K562 (cell line): ENCODE measurements around the gene RNU1-4. TPM values are rescaled to one million over a fixed set of nuclear protein-coding genes. Genes with fewer than 3 reads are reported as not detected.
A peak's percentile ranks its signal among the peaks of the same experiment; 100 is the strongest.
"Not testable (repeated sequence)": the region's sequence is repeated elsewhere in the genome, so short reads cannot be mapped to it uniquely, and the experiment has no call there.

Source experiments
- ATAC-seq: fragments of 200-7000 bp; cut with Tn5 transposase; 3 replicates; pipeline ENCODE4 v1.9.1; 2020; ENCODE audit warnings: moderate library complexity
- BruUV-seq: library from RNA; stranded (reverse); fragments of 400-500 nt; replicated peaks from 2 replicates; lab custom pipeline; 2021; lab: Mats Ljungman, UMichigan
- CTCF ChIA-PET: fragments of 300-600 bp; formaldehyde crosslinking; extraction: SDS; loops from one replicate; lab custom pipeline; 2021; ENCODE audit warnings: low intra/inter-chr PET ratio; lab: Yijun Ruan, JAX
- POLR2A ChIA-PET: fragments of 300-600, 350-650 bp; sonication (Branson Sonifier 250); formaldehyde crosslinking; extraction: SDS; loops from one replicate; lab custom pipeline; 2021; ENCODE audit warnings: antibody characterized with exemption, inconsistent platforms; lab: Yijun Ruan, JAX
- DNase-seq, 4 experiments: peaks; one replicate each; pipeline versions ENCODE4 v3.0.0 to v3.0.0-alpha.2; 2011 to 2018; ENCODE audit warnings: low spot score in 3 of 4, mixed read lengths in 3 of 4; ENCODE audit errors: extremely low read depth in 1 of 4
- FAIRE-seq: peaks from 2 replicates; lab custom pipeline; 2011; peaks lifted over from hg19 to GRCh38; lab: Jason Lieb, UNC
- H2AFZ ChIP-seq: 2 replicates; pipeline ENCODE4 v1.6.0; 2011; ENCODE audit warnings: low read depth, low read length, control low read depth, inconsistent platforms
- H3K27ac ChIP-seq: fragments of 200-600 bp; 3 replicates; pipeline ENCODE4 v1.8.0; 2011; ENCODE audit warnings: low read depth, mild to moderate bottlenecking, control low read depth, inconsistent platforms, low read length, moderate library complexity, mixed read lengths; ENCODE audit errors: extremely low read depth
- H3K27me3 ChIP-seq, 2 experiments: fragments of 300-600 bp in 1 of 2; 2 replicates in 1 of 2; 3 replicates in 1 of 2; pipeline versions ENCODE4 v1.6.0 to v1.8.0; 2011; ENCODE audit warnings: inconsistent platforms in 2 of 2, low read length in 2 of 2, mild to moderate bottlenecking in 1 of 2, mixed read lengths in 1 of 2, moderate library complexity in 1 of 2; ENCODE audit not compliant: control insufficient read depth in 2 of 2, insufficient read depth in 2 of 2
- H3K36me3 ChIP-seq: fragments of 300-600 bp; 3 replicates; pipeline ENCODE4 v1.8.0; 2011; ENCODE audit warnings: mild to moderate bottlenecking, low read length, inconsistent platforms; ENCODE audit not compliant: control insufficient read depth, insufficient read depth
- H3K4me1 ChIP-seq, 2 experiments: fragments of 200-600 bp in 1 of 2; replicated peaks in 1 of 2; 2 replicates in 1 of 2; 3 replicates in 1 of 2; pipeline versions ENCODE4 v1.5.1 to v1.8.0; 2011; ENCODE audit warnings: inconsistent platforms in 2 of 2, low read length in 2 of 2, mild to moderate bottlenecking in 1 of 2, mixed read lengths in 1 of 2, moderate library complexity in 1 of 2; ENCODE audit not compliant: control insufficient read depth in 2 of 2, insufficient read depth in 2 of 2
- H3K4me2 ChIP-seq: 2 replicates; pipeline ENCODE4 v1.6.1; 2011; ENCODE audit warnings: low read length, control low read depth, inconsistent platforms, mixed read lengths; ENCODE audit not compliant: insufficient read depth
- H3K4me3 ChIP-seq: fragments of 200-600 bp; sonication (generic), shearing (Covaris generic); 2 replicates; pipeline ENCODE4 v1.5.1; 2016; ENCODE audit warnings: control low read depth, inconsistent platforms
- H3K79me2 ChIP-seq: fragments of 200-600 bp; 3 replicates; pipeline ENCODE4 v1.8.0; 2011; ENCODE audit warnings: low read length, inconsistent platforms; ENCODE audit not compliant: control insufficient read depth, insufficient read depth
- H3K9ac ChIP-seq, 2 experiments: 2 replicates each; pipeline versions ENCODE4 v1.6.0 to v1.6.1; 2011; ENCODE audit warnings: low read depth in 2 of 2, low read length in 2 of 2, control low read depth in 1 of 2, inconsistent platforms in 1 of 2, mild to moderate bottlenecking in 1 of 2, mixed read lengths in 1 of 2; ENCODE audit not compliant: insufficient read depth in 1 of 2
- H3K9me1 ChIP-seq: one replicate; pipeline ENCODE4 v1.6.0; 2011; ENCODE audit warnings: inconsistent platforms, mild to moderate bottlenecking, low read length, moderate library complexity; ENCODE audit not compliant: control insufficient read depth, insufficient read depth
- H3K9me3 ChIP-seq: replicated peaks from 2 replicates; pipeline ENCODE4 v1.5.1; 2011; ENCODE audit warnings: low read depth, low read length, inconsistent platforms; ENCODE audit not compliant: control insufficient read depth, insufficient read depth
- H4K20me1 ChIP-seq: replicated peaks from 2 replicates; pipeline ENCODE4 v1.6.1; 2011; ENCODE audit warnings: low read length, inconsistent platforms, mixed read lengths; ENCODE audit not compliant: control insufficient read depth, insufficient read depth
- CBFB ChIP-seq: sonication (generic); formaldehyde crosslinking; IDR thresholded peaks from 2 replicates; pipeline ENCODE4 v1.4.0; 2020; ENCODE audit warnings: mild to moderate bottlenecking, missing genetic modification reagents
- CBX3 ChIP-seq, 2 experiments: IDR thresholded peaks; 1 replicate in 1 of 2; 2 replicates in 1 of 2; pipeline ENCODE4 v1.6.1; 2012; ENCODE audit warnings: inconsistent platforms in 2 of 2, low read length in 2 of 2, borderline replicate concordance in 1 of 2, control low read depth in 1 of 2
- CBX5 ChIP-seq: IDR thresholded peaks from 2 replicates; pipeline ENCODE4 v1.6.1; 2014; ENCODE audit warnings: low read depth, borderline replicate concordance
- CTBP1 ChIP-seq: fragments of 450-650 bp; IDR thresholded peaks from 2 replicates; pipeline ENCODE4 v1.6.1; 2016; ENCODE audit warnings: borderline replicate concordance
- ELF2 ChIP-seq: fragments of 250-450 bp; sonication (Bioruptor Pico); IDR thresholded peaks from 2 replicates; pipeline ENCODE4 v1.5.0; 2021; ENCODE audit warnings: mild to moderate bottlenecking
- EP300 ChIP-seq: IDR thresholded peaks from 2 replicates; pipeline ENCODE4 v1.6.1; 2012; ENCODE audit warnings: low read length, improper control_type of control experiment
- HDAC6 ChIP-seq: IDR thresholded peaks from 2 replicates; pipeline ENCODE4 v1.6.1; 2012; ENCODE audit warnings: low read depth, mild to moderate bottlenecking, control low read depth, inconsistent platforms, low read length, moderate library complexity
- KDM2B ChIP-seq: fragments of 250-450 bp; sonication (Bioruptor Pico); IDR thresholded peaks from 2 replicates; pipeline ENCODE4 v1.8.0; 2021; ENCODE audit warnings: mild to moderate bottlenecking, moderate library complexity
- KLF10 ChIP-seq: fragments of 250-450 bp; sonication (Bioruptor Pico); IDR thresholded peaks from 2 replicates; pipeline ENCODE4 v1.6.1; 2021; ENCODE audit warnings: matching md5 sums
- NBN ChIP-seq: fragments of 450-650 bp; IDR thresholded peaks from 2 replicates; pipeline ENCODE4 v1.6.1; 2016; ENCODE audit warnings: low read depth, mild to moderate bottlenecking
- NFE2 ChIP-seq: IDR thresholded peaks from 2 replicates; pipeline ENCODE4 v1.6.1; 2014; ENCODE audit warnings: antibody characterized with exemption, low read depth
- RBM14 ChIP-seq: fragments of 200-400 bp; formaldehyde crosslinking; IDR thresholded peaks from 2 replicates; pipeline ENCODE4 v1.6.1; 2018; ENCODE audit warnings: low read depth, mild to moderate bottlenecking, low read length, moderate library complexity, borderline replicate concordance; ENCODE audit not compliant: insufficient read depth
- RBM34 ChIP-seq: fragments of 200-400 bp; formaldehyde crosslinking; IDR thresholded peaks from 2 replicates; pipeline ENCODE4 v1.6.1; 2018; ENCODE audit warnings: low read length, borderline replicate concordance; ENCODE audit not compliant: insufficient read depth
- SMAD3 ChIP-seq: fragments of 450-650 bp; formaldehyde crosslinking; conservative IDR thresholded peaks from 2 replicates; pipeline ENCODE4 v1.4.0; 2020; ENCODE audit warnings: mild to moderate bottlenecking
- SREBF2 ChIP-seq: sonication (generic); formaldehyde crosslinking; IDR thresholded peaks from 2 replicates; pipeline ENCODE4 v1.4.0; 2020; ENCODE audit warnings: mild to moderate bottlenecking, missing genetic modification reagents
- SRF ChIP-seq, 2 experiments: fragments of 250-450, 450-650 bp in 1 of 2; sonication (Bioruptor Pico) in 1 of 2; sonication (generic) in 1 of 2; formaldehyde crosslinking; IDR thresholded peaks; 2 replicates each; pipeline versions ENCODE4 v1.5.0 to v1.5.1; 2020 to 2022; ENCODE audit warnings: mild to moderate bottlenecking in 1 of 2, missing genetic modification reagents in 1 of 2
- SRSF9 ChIP-seq: fragments of 200-400 bp; formaldehyde crosslinking; IDR thresholded peaks from 2 replicates; pipeline ENCODE4 v1.6.1; 2017; ENCODE audit warnings: low read depth, low read length, borderline replicate concordance
- TBP ChIP-seq: optimal IDR thresholded peaks from 2 replicates; pipeline ENCODE3; 2011; ENCODE audit warnings: low read depth, low read length, improper control_type of control experiment
- ZNF133 ChIP-seq: fragments of 250-450 bp; sonication (Bioruptor Pico); IDR thresholded peaks from 2 replicates; pipeline ENCODE4 v1.4.0; 2020; ENCODE audit warnings: mild to moderate bottlenecking
- ZNF740 ChIP-seq, 3 experiments: fragments of 200-800 bp in 1 of 3; sonication (Bioruptor generic) in 1 of 3; sonication (generic) in 1 of 3; formaldehyde crosslinking in 1 of 3; IDR thresholded peaks; 2 replicates each; pipeline versions ENCODE4 v1.6.1 to v1.8.0; 2016 to 2022; ENCODE audit warnings: mild to moderate bottlenecking in 2 of 3, missing compliant biosample characterization in 2 of 3, missing genetic modification characterization in 2 of 3, missing genetic modification reagents in 1 of 3
- WGBS: fragments of 100-300 bp; shearing (Covaris generic); methylation state at CpG from one replicate; pipeline ENCODE4 v1.1.6; 2016; ENCODE audit warnings: low coverage, mixed read lengths; ENCODE audit not compliant: insufficient coverage; ENCODE audit errors: missing lambda C conversion rate; 5-methylcytosine and 5-hydroxymethylcytosine counted together
- in situ Hi-C: fragments of 300-500 bp; cut with MboI; formaldehyde crosslinking; loops from 4 replicates; pipeline ENCODE4 v1.15.0; 2018; ENCODE audit warnings: inconsistent platforms, mixed read lengths
- intact Hi-C: fragments of 100-400 bp; cut with micrococcal nuclease; formaldehyde crosslinking; loops from 2 replicates; pipeline ENCODE4 v1.14.2; 2022
- polyA plus RNA-seq, 8 experiments: library from polyadenylated mRNA; depleted of rRNA in 4 of 8; stranded (reverse) in 5 of 8; unstranded in 3 of 8; fragments of >200 nt; fragmentation: Nextera tagmentation in 2 of 8; fragmentation: Illumina TruSeq in 1 of 8; extraction: Ambion mirVana in 2 of 8; extraction: Trizol in 1 of 8; gene quantifications; 2 replicates each; pipeline versions ENCODE4 v1.2.1 to v1.2.3, GENCODE V29; 2011 to 2014; ENCODE audit warnings: inconsistent platforms in 1 of 8, missing spikeins in 1 of 8
- total RNA-seq, 7 experiments: library from RNA; depleted of rRNA in 6 of 7; stranded (reverse); fragments of >200 nt in 6 of 7; fragmentation: Illumina TruSeq in 2 of 7; extraction: Trizol in 2 of 7; gene quantifications; 2 replicates each; pipeline versions ENCODE4 v1.2.1 to v1.2.3, GENCODE V29; 2011 to 2021; ENCODE audit warnings: low replicate concordance in 1 of 7

The RNU1-4 gene
- total and polyA plus RNA-seq, 9 of the 15 experiments (the other 6 are each of a cell fraction or from before 2014, with no cell fraction given): under 0.01 to 32,823 (median 2,538) TPM; not detected in 4

GRCh38 chr1:16727190-16728111, 12.9 kb upstream of the RNU1-4 start (continued):
- TF ChIP-seq ZNF740 (CRISPR knock-in tag; IDR thresholded peaks at IDR 0.05) (no peak), ZNF740 (tag; IDR thresholded peaks at IDR 0.05) (no peak), EP300 (0 out of 2 replicates have a peak, but pooled peaks have one; percentile 14), RBM34 (no peak), SMAD3 (CRISPR knock-in tag) (no peak), KDM2B (no peak), CTBP1 (no peak), NBN (no peak), ELF2 (CRISPR knock-in tag) (no peak), CBX5 (0 out of 2 replicates have a peak, but pooled peaks have one; percentile 8), NFE2 (0 out of 2 replicates have a peak, but pooled peaks have one; percentile 26), CBFB (CRISPR knock-in tag) (peak; percentile 74; the same call in 1 of the 2 replicates), HDAC6 (0 out of 2 replicates have a peak, but pooled peaks have one; percentile 21), TBP (peak; percentile 95), KLF10 (no peak), RBM14 (0 out of 2 replicates have a peak, but pooled peaks have one; percentile 29), SREBF2 (CRISPR knock-in tag) (peak; percentile 81; the same call in 1 of the 2 replicates), SRSF9 (no peak), ZNF133 (CRISPR knock-in tag) (no peak), CBX3 (IDR thresholded peaks at IDR 0.05; ENCODE audit: borderline replicate concordance in 1 of 2, low read length in 2 of 2) (peak; percentile 26 to 77; a peak in 1 of 3 replicates), SRF (CRISPR knock-in tag; IDR thresholded peaks at IDR 0.05) (0 out of 4 replicates have a peak, but pooled peaks of 1 of the 2 experiments have one; percentile 14)
- TF ChIP-seq, all 486 proteins: peak for 26

GRCh38 chr1:16728243-16728949, 11.9 kb upstream of the RNU1-4 start:
- H3K4me3 ChIP-seq, H3K4me2 ChIP-seq, H3K9me1 ChIP-seq, ATAC-seq, POLR2A ChIA-PET, intact Hi-C loops, H3K9me3 ChIP-seq, H3K9ac ChIP-seq, H3K27ac ChIP-seq, CTCF ChIA-PET, H3K27me3 ChIP-seq, FAIRE-seq, H4K20me1 ChIP-seq, H2AFZ ChIP-seq, BruUV-seq, H3K79me2 ChIP-seq, H3K36me3 ChIP-seq: not testable (repeated sequence)
- in situ Hi-C loops: loop anchor here (5.0 to 10.0 kb wide), 5 partner anchors 44 to 184 kb away; no protein-coding TSS in a partner anchor
- DNase-seq: peak in 1 of 4 experiments; percentile 4
- peaks cover 0 to 14% of the 10 kb centered on the region in 2 experiments; a peak in 2 of 5 replicates for H3K4me1 ChIP-seq
- WGBS: 56% methylated on average over 17 of the region's 24 CpGs
